ENCODE data around the gene NFIB.

- TF ChIP-seq, protein P1, sequence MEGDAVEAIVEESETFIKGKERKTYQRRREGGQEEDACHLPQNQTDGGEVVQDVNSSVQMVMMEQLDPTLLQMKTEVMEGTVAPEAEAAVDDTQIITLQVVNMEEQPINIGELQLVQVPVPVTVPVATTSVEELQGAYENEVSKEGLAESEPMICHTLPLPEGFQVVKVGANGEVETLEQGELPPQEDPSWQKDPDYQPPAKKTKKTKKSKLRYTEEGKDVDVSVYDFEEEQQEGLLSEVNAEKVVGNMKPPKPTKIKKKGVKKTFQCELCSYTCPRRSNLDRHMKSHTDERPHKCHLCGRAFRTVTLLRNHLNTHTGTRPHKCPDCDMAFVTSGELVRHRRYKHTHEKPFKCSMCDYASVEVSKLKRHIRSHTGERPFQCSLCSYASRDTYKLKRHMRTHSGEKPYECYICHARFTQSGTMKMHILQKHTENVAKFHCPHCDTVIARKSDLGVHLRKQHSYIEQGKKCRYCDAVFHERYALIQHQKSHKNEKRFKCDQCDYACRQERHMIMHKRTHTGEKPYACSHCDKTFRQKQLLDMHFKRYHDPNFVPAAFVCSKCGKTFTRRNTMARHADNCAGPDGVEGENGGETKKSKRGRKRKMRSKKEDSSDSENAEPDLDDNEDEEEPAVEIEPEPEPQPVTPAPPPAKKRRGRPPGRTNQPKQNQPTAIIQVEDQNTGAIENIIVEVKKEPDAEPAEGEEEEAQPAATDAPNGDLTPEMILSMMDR (conservative IDR thresholded peaks at IDR 0.05 in 1 of 2, IDR thresholded peaks at IDR 0.05 in 1 of 2; ENCODE audit: low read depth in 1 of 2, low read length in 2 of 2): no peak
- TF ChIP-seq EZH2 (IDR thresholded peaks at IDR 0.05; ENCODE audit: low read length, missing control alignments): no peak
Observed at GRCh38 chr9:14300588-14300987, 13.4 kb downstream of the NFIB start.
